Trophoblast cell (in vitro differentiated cells and primary cell): Measurements from ENCODE around the gene ATXN2.

Experiments
- DNase-seq, 2 donors: peaks; one replicate each; pipeline ENCODE4 v3.0.0-alpha.2; 2016
- H2AFZ ChIP-seq: 2 replicates; pipeline ENCODE4 v1.6.1; 2013; ENCODE audit warnings: low read length, moderate library complexity, mild to moderate bottlenecking; ENCODE audit not compliant: insufficient read depth, poor library complexity
- H2AK5ac ChIP-seq: 2 replicates; pipeline ENCODE4 v1.6.1; 2013; ENCODE audit warnings: mild to moderate bottlenecking, low read length
- H2BK120ac ChIP-seq: 2 replicates; pipeline ENCODE4 v1.6.1; 2013; ENCODE audit warnings: low read length, mild to moderate bottlenecking, moderate library complexity; ENCODE audit not compliant: insufficient read depth, poor library complexity
- H2BK12ac ChIP-seq: 2 replicates; pipeline ENCODE4 v1.6.1; 2013; ENCODE audit warnings: mild to moderate bottlenecking, low read length, moderate library complexity
- H2BK5ac ChIP-seq: 2 replicates; pipeline ENCODE4 v1.6.1; 2013; ENCODE audit warnings: low read length, low read depth, moderate library complexity, mild to moderate bottlenecking; ENCODE audit not compliant: poor library complexity
- H3K14ac ChIP-seq: 2 replicates; pipeline ENCODE4 v1.6.1; 2013; ENCODE audit warnings: mild to moderate bottlenecking, low read length
- H3K18ac ChIP-seq: 2 replicates; pipeline ENCODE4 v1.6.1; 2013; ENCODE audit warnings: mild to moderate bottlenecking, low read length
- H3K23ac ChIP-seq: 2 replicates; pipeline ENCODE4 v1.6.1; 2013; ENCODE audit warnings: low read length
- H3K27ac ChIP-seq: 2 replicates; pipeline ENCODE4 v1.5.1; 2013; ENCODE audit warnings: low read depth, mild to moderate bottlenecking, inconsistent platforms, low read length, moderate library complexity
- H3K27me3 ChIP-seq: 2 replicates; pipeline ENCODE4 v1.6.1; 2013; ENCODE audit warnings: inconsistent platforms, mild to moderate bottlenecking, low read length, moderate library complexity; ENCODE audit not compliant: insufficient read depth
- H3K36me3 ChIP-seq, 2 experiments: 1 replicate in 1 of 2; 2 replicates in 1 of 2; pipeline ENCODE4 v1.6.1; 2013; ENCODE audit warnings: low read length in 2 of 2, mild to moderate bottlenecking in 2 of 2, moderate library complexity in 1 of 2; ENCODE audit not compliant: insufficient read depth in 2 of 2, control insufficient read depth in 1 of 2
- H3K4ac ChIP-seq: 2 replicates; pipeline ENCODE4 v1.6.1; 2013; ENCODE audit warnings: low read depth, mild to moderate bottlenecking, low read length, moderate library complexity
- H3K4me1 ChIP-seq, 2 experiments: 1 replicate in 1 of 2; 2 replicates in 1 of 2; pipeline ENCODE4 v1.6.1; 2013; ENCODE audit warnings: low read length in 2 of 2, mild to moderate bottlenecking in 2 of 2, moderate library complexity in 1 of 2; ENCODE audit not compliant: insufficient read depth in 2 of 2, control insufficient read depth in 1 of 2
- H3K4me2 ChIP-seq: 2 replicates; pipeline ENCODE4 v1.6.1; 2013; ENCODE audit warnings: inconsistent platforms, mild to moderate bottlenecking, low read length, moderate library complexity
- H3K4me3 ChIP-seq: 2 replicates; pipeline ENCODE4 v1.5.1; 2013; ENCODE audit warnings: mild to moderate bottlenecking, low read depth, low read length, inconsistent platforms
- H3K79me1 ChIP-seq: one replicate; pipeline ENCODE4 v1.6.1; 2013; ENCODE audit warnings: low read length
- H3K79me2 ChIP-seq: 2 replicates; pipeline ENCODE4 v1.6.1; 2013; ENCODE audit warnings: low read length, mild to moderate bottlenecking; ENCODE audit not compliant: control insufficient read depth, insufficient read depth, poor library complexity
- H3K9ac ChIP-seq: 2 replicates; pipeline ENCODE4 v1.6.1; 2013; ENCODE audit warnings: mild to moderate bottlenecking, low read length
- H3K9me3 ChIP-seq: 2 replicates; pipeline ENCODE4 v1.6.1; 2013; ENCODE audit warnings: low read depth, mild to moderate bottlenecking, control low read depth, inconsistent platforms, low read length; ENCODE audit not compliant: insufficient read depth
- H4K12ac ChIP-seq: 2 replicates; pipeline ENCODE4 v1.6.1; 2013; ENCODE audit warnings: low read depth, mild to moderate bottlenecking, low read length, moderate library complexity
- H4K8ac ChIP-seq: 2 replicates; pipeline ENCODE4 v1.6.1; 2013; ENCODE audit warnings: low read depth, mild to moderate bottlenecking, low read length, moderate library complexity
- H4K91ac ChIP-seq: one replicate; pipeline ENCODE4 v1.6.1; 2013; ENCODE audit warnings: low read depth, mild to moderate bottlenecking, low read length, moderate library complexity
- WGBS: extraction: QIAGEN DNeasy Blood & Tissue Kit; methylation state at CpG from one replicate; pipeline ENCODE4 v1.1.7; 2013; ENCODE audit warnings: missing lambda C conversion rate; ENCODE audit not compliant: insufficient read length, insufficient coverage; ENCODE audit errors: extremely low coverage; 5-methylcytosine and 5-hydroxymethylcytosine counted together

ATXN2 gene

GRCh38 chr12:111424793-111425251 lies 174.3 kb downstream of the ATXN2 start:
- Histone ChIP-seq H3K18ac (peak overlapping the region; percentile 12), H3K9me3 (no peaks in the 10 kb centered on the region), H4K12ac (no peak overlapping the region), H3K36me3 (no peaks in the 10 kb centered on the region), H2AK5ac (no peak overlapping the region), H2BK120ac (no peak overlapping the region), H3K4me3 (no peak overlapping the region), H4K91ac (no peak overlapping the region), H2BK5ac (no peak overlapping the region), H3K23ac (no peak overlapping the region), H3K79me1 (peaks cover 3% of the 10 kb centered on the region), H3K4me1 (peaks cover 13 to 19% of the 10 kb centered on the region in 2 experiments), H3K27ac (no peak overlapping the region), H2AFZ (peak overlapping the region; percentile 19), H3K9ac (no peak overlapping the region), H3K4me2 (no peak overlapping the region), H3K27me3 (no peaks in the 10 kb centered on the region), H2BK12ac (no peak overlapping the region), H3K4ac (no peak overlapping the region), H4K8ac (no peak overlapping the region), H3K14ac (no peak overlapping the region), H3K79me2 (no peaks in the 10 kb centered on the region)
- WGBS, result no CpG with 5 or more reads among the region's 6 CpGs
- DNase-seq, result no peak

- H4K8ac ChIP-seq, result no peak overlapping the region
- H3K14ac ChIP-seq, result no peak overlapping the region
- no peak overlapping the region for H4K12ac ChIP-seq
- no peak overlapping the region for H2BK12ac ChIP-seq
- H3K9ac ChIP-seq, result no peak overlapping the region
- H3K27ac ChIP-seq, result no peak overlapping the region
- no peak overlapping the region for H2BK120ac ChIP-seq
- H3K18ac ChIP-seq, result no peak overlapping the region
- H3K23ac ChIP-seq, result no peak overlapping the region
- H3K36me3 ChIP-seq, result no peaks in the 10 kb centered on the region
- H3K4ac ChIP-seq, result no peak overlapping the region
- H3K4me3 ChIP-seq, result no peak overlapping the region
- no CpG with 5 or more reads among the region's 11 CpGs for WGBS
- no peak overlapping the region for H3K4me2 ChIP-seq
- no peak overlapping the region for H2AK5ac ChIP-seq
- H3K9me3 ChIP-seq, result no peaks in the 10 kb centered on the region
- H2AFZ ChIP-seq, result no peak overlapping the region
- H3K27me3 ChIP-seq, result no peaks in the 10 kb centered on the region
- DNase-seq, result no peak
- peaks cover 13 to 19% of the 10 kb centered on the region in 2 experiments for H3K4me1 ChIP-seq
- no peak overlapping the region for H4K91ac ChIP-seq
- H3K79me2 ChIP-seq, result no peaks in the 10 kb centered on the region
- H3K79me1 ChIP-seq, result peaks cover 3% of the 10 kb centered on the region
- H2BK5ac ChIP-seq, result no peak overlapping the region
Observed at GRCh38 chr12:111424189-111424792, 174.8 kb downstream of the ATXN2 start.

- no peak overlapping the region for H3K23ac ChIP-seq
- peaks cover 5 to 6% of the 10 kb centered on the region in 2 experiments for H3K36me3 ChIP-seq
- H3K4ac ChIP-seq, result no peak overlapping the region
- H3K4me3 ChIP-seq, result no peak overlapping the region
- H3K79me2 ChIP-seq, result no peaks in the 10 kb centered on the region
- peaks cover 2% of the 10 kb centered on the region for H3K9me3 ChIP-seq
- no peak overlapping the region for H3K9ac ChIP-seq
- H3K4me1 ChIP-seq, result peaks cover 7 to 8% of the 10 kb centered on the region in 2 experiments
- no peak overlapping the region for H3K18ac ChIP-seq
- DNase-seq, result no peak
- H2BK5ac ChIP-seq, result no peak overlapping the region
- no peak overlapping the region for H2BK120ac ChIP-seq
- H3K27me3 ChIP-seq, result no peaks in the 10 kb centered on the region
- no peak overlapping the region for H3K27ac ChIP-seq
- WGBS, result no CpG with 5 or more reads among the region's 7 CpGs
- no peak overlapping the region for H4K8ac ChIP-seq
- H3K14ac ChIP-seq, result no peak overlapping the region
- H2AFZ ChIP-seq, result no peak overlapping the region
- H4K12ac ChIP-seq, result no peak overlapping the region
- H3K4me2 ChIP-seq, result no peak overlapping the region
- H4K91ac ChIP-seq, result no peak overlapping the region
- peaks cover 3% of the 10 kb centered on the region for H3K79me1 ChIP-seq
- no peak overlapping the region for H2BK12ac ChIP-seq
- H2AK5ac ChIP-seq, result no peak overlapping the region
Observed at GRCh38 chr12:111420494-111420893, 178.6 kb downstream of the ATXN2 start.

- no peak overlapping the region for H3K14ac ChIP-seq
- no peak overlapping the region for H2AFZ ChIP-seq
- H3K4ac ChIP-seq, result no peak overlapping the region
- no peak overlapping the region for H2BK5ac ChIP-seq
- no peaks in the 10 kb centered on the region for H3K79me2 ChIP-seq
- no peak for DNase-seq
- H2BK120ac ChIP-seq, result no peak overlapping the region
- no peak overlapping the region for H3K9ac ChIP-seq
- H4K91ac ChIP-seq, result no peak overlapping the region
- no peak overlapping the region for H3K4me2 ChIP-seq
- no peak overlapping the region for H3K4me3 ChIP-seq
- H3K9me3 ChIP-seq, result peaks cover 2% of the 10 kb centered on the region
- H3K27ac ChIP-seq, result no peak overlapping the region
- no peaks in the 10 kb centered on the region for H3K27me3 ChIP-seq
- no CpG with 5 or more reads among the region's 5 CpGs for WGBS
- no peak overlapping the region for H3K23ac ChIP-seq
- H4K12ac ChIP-seq, result no peak overlapping the region
- H3K18ac ChIP-seq, result no peak overlapping the region
- H3K36me3 ChIP-seq, result peaks cover 5 to 6% of the 10 kb centered on the region in 2 experiments
- no peak overlapping the region for H2AK5ac ChIP-seq
- peaks cover under 1 to 1% of the 10 kb centered on the region in 2 experiments for H3K4me1 ChIP-seq
- H2BK12ac ChIP-seq, result no peak overlapping the region
- H3K79me1 ChIP-seq, result no peaks in the 10 kb centered on the region
- no peak overlapping the region for H4K8ac ChIP-seq
Observed at GRCh38 chr12:111419784-111420183, 179.3 kb downstream of the ATXN2 start.
